MCF 10A (cell line): ENCODE measurements around the gene TBC1D14. TPM values are rescaled to one million over a fixed set of nuclear protein-coding genes. Genes with fewer than 3 reads are reported as not detected.

ENCODE experiments used
- BruUV-seq: library from RNA; stranded (reverse); fragments of 400-500 nt; replicated peaks from 2 replicates; lab custom pipeline; 2021; lab: Mats Ljungman, UMichigan
- CTCF ChIA-PET: fragments of 300-600 bp; sonication (Branson Sonifier 250); formaldehyde crosslinking; extraction: SDS; loops from one replicate; lab custom pipeline; 2021; ENCODE audit warnings: antibody characterized with exemption, inconsistent platforms; lab: Yijun Ruan, JAX
- POLR2A ChIA-PET: fragments of 300-600, 350-650 bp; sonication (Branson Sonifier 250); formaldehyde crosslinking; extraction: SDS; loops from one replicate; lab custom pipeline; 2020; ENCODE audit warnings: antibody characterized with exemption, inconsistent platforms; lab: Yijun Ruan, JAX
- DNase-seq: peaks from one replicate; pipeline ENCODE4 v3.0.0-alpha.2; 2018; ENCODE audit not compliant: unreplicated experiment
- H3K27ac Mint-ChIP-seq: one replicate; pipeline ENCODE4 v1.8.0; 2022; ENCODE audit warnings: mild to moderate bottlenecking, low read depth, mixed read lengths; ENCODE audit not compliant: unreplicated experiment
- H3K27me3 Mint-ChIP-seq: one replicate; pipeline ENCODE4 v1.8.0; 2022; ENCODE audit warnings: mixed read lengths; ENCODE audit not compliant: insufficient read depth, unreplicated experiment
- H3K36me3 Mint-ChIP-seq: one replicate; pipeline ENCODE4 v1.8.0; 2022; ENCODE audit warnings: mild to moderate bottlenecking, moderate library complexity, mixed read lengths; ENCODE audit not compliant: insufficient read depth, unreplicated experiment
- H3K4me1 Mint-ChIP-seq: one replicate; pipeline ENCODE4 v1.8.0; 2022; ENCODE audit warnings: mixed read lengths; ENCODE audit not compliant: insufficient read depth, unreplicated experiment
- H3K4me3 Mint-ChIP-seq: one replicate; pipeline ENCODE4 v1.8.0; 2022; ENCODE audit warnings: mild to moderate bottlenecking, moderate library complexity, mixed read lengths; ENCODE audit not compliant: unreplicated experiment
- H3K9me3 Mint-ChIP-seq: one replicate; pipeline ENCODE4 v1.8.0; 2022; ENCODE audit warnings: mixed read lengths; ENCODE audit not compliant: unreplicated experiment
- intact Hi-C: fragments of 100-400 bp; cut with micrococcal nuclease; formaldehyde crosslinking; loops from 2 replicates; pipeline ENCODE4 v1.14.1; 2022
- total RNA-seq: library from RNA; stranded (reverse); gene quantifications from 2 replicates; pipeline ENCODE4 v1.2.3, GENCODE V29; 2022
- TF ChIP-seq, protein P1 (sequence below): fragments of 200-600 bp; IDR thresholded peaks from one replicate; pipeline ENCODE4 v1.8.0; 2022; ENCODE audit warnings: antibody characterized with exemption, mild to moderate bottlenecking; ENCODE audit not compliant: unreplicated experiment

TBC1D14 gene
- total RNA-seq, 1 experiment from 2014 or later = 55.1 TPM

DNA sequence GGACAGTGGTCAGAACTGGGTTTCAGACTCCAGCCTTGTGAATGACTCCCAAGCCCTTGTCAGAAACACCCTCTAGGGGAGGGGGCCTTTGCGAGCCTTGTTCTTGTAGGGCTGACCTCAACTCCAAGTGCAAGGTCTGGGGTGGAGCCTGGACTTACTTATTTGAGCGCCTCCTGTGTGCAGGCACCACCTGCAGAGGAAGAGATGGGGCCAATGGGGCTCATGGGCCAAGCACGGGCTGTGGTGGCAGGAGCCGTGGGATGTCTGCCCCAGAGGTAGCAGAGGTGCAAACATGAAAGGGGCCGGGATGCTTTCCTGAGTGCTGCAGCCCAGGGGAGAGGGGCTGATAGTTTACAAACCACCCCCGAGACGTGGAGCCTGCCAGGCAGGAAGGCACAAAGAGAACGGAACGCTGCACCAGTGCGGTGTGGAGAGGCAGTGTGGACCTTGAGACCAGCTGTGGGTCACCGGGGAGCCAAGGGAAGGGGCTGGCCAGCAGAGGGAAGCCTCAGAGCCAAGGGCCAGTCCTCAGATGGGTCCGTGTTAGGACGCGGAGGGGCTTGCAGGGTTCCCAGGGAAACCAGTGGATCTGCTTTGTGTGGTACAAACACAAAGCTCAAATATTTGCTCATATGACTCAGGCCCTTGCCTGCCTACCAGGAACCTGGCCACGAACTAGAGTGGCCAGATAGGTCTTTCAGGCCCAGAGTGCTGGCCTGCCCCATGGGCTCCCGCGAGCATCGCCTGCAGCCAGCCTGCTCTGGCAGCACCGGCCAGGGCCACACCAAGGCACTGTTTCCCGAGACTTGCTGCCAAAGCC lies 124.8 kb downstream of the TBC1D14 start:
- TF ChIP-seq, protein P1, sequence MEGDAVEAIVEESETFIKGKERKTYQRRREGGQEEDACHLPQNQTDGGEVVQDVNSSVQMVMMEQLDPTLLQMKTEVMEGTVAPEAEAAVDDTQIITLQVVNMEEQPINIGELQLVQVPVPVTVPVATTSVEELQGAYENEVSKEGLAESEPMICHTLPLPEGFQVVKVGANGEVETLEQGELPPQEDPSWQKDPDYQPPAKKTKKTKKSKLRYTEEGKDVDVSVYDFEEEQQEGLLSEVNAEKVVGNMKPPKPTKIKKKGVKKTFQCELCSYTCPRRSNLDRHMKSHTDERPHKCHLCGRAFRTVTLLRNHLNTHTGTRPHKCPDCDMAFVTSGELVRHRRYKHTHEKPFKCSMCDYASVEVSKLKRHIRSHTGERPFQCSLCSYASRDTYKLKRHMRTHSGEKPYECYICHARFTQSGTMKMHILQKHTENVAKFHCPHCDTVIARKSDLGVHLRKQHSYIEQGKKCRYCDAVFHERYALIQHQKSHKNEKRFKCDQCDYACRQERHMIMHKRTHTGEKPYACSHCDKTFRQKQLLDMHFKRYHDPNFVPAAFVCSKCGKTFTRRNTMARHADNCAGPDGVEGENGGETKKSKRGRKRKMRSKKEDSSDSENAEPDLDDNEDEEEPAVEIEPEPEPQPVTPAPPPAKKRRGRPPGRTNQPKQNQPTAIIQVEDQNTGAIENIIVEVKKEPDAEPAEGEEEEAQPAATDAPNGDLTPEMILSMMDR = no peak
- Mint-ChIP-seq H3K27me3 (no peaks in the 10 kb centered on the region), H3K36me3 (peaks cover 34% of the 10 kb centered on the region), H3K4me1 (no peaks in the 10 kb centered on the region), H3K9me3 (no peaks in the 10 kb centered on the region), H3K27ac (no peak overlapping the region), H3K4me3 (no peak overlapping the region)
- intact Hi-C loops = no loop called here
- no TSS peak for BruUV-seq
- no peak for DNase-seq
- ChIA-PET POLR2A (interaction anchor here (0.6 to 1.2 kb wide), 4 partner anchors 7 to 69 kb away, joined by 3 to 5 read pairs (median 4); no protein-coding TSS in a partner anchor), CTCF (no interaction called here)

DNA sequence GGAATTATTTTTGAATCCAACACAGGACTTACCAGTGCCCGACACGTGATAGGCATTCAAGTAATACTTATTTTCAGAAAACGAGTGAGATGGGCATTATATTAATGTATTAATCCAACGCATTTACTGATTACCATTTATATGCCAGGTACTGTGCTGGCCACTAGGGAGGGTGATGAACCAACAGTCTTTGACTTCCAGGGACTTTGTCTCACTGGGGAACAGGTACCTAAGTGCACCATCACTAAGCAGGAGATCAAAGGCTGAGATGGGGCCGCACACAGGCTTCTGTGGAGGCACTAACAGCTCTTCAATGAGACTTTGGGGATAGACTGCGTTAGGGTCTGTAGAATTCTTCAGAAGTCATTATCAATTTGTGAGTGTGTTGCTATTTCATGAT lies 127.8 kb downstream of the TBC1D14 start:
- Mint-ChIP-seq H3K4me3 (no peak overlapping the region), H3K27me3 (no peaks in the 10 kb centered on the region), H3K9me3 (no peaks in the 10 kb centered on the region), H3K4me1 (peaks cover 10% of the 10 kb centered on the region), H3K27ac (no peak overlapping the region), H3K36me3 (peaks cover 11% of the 10 kb centered on the region)
- intact Hi-C loops = no loop called here
- TF ChIP-seq, protein P1 = no peak
- CTCF ChIA-PET = no interaction called here
- no peak for DNase-seq
- POLR2A ChIA-PET = interaction anchor here (1.2 kb wide), 1 partner anchor 51 kb away, joined by 3 read pairs; no protein-coding TSS in a partner anchor
- no TSS peak for BruUV-seq

DNA sequence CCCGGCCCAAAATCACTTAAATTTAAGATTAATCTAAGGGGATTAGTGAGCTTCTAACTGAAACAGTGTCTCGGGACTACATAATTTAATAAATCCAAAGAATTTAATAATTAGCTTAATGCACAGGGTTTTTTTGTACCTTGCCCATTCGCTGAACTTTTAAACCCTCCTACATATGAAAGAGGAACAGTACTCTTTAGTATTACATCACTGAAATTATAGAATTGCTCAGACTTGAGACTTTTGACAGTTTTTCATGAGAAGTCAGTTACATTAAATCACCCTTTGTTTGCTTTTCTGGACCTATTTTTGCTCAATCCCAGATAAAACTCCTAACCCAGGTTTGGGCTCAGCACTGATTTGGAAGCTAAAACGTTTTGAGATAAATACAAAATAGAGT lies 131.1 kb downstream of the TBC1D14 start:
- H3K4me1 Mint-ChIP-seq = peaks cover 24% of the 10 kb centered on the region
- no peaks in the 10 kb centered on the region for H3K27me3 Mint-ChIP-seq
- intact Hi-C loops = loop anchor here (5.0 kb wide), 1 partner anchor 68 kb away; no protein-coding TSS in a partner anchor
- CTCF ChIA-PET = interaction anchor here (0.6 to 8.7 kb wide), 5 partner anchors 17 to 1265 kb away, joined by 3 to 98 read pairs (median 3); partner anchors contain the start of gene GRPEL1
- BruUV-seq = no TSS peak
- no peak for DNase-seq
- TF ChIP-seq, protein P1 = no peak
- POLR2A ChIA-PET = interaction anchor here (1.0 to 8.3 kb wide), 3 partner anchors 27 to 53 kb away, joined by 4 to 165 read pairs (median 75); partner anchors contain the start of gene GRPEL1
- no peaks in the 10 kb centered on the region for H3K9me3 Mint-ChIP-seq
- no peak overlapping the region for H3K4me3 Mint-ChIP-seq
- H3K36me3 Mint-ChIP-seq = no peaks in the 10 kb centered on the region
- no peak overlapping the region for H3K27ac Mint-ChIP-seq

DNA sequence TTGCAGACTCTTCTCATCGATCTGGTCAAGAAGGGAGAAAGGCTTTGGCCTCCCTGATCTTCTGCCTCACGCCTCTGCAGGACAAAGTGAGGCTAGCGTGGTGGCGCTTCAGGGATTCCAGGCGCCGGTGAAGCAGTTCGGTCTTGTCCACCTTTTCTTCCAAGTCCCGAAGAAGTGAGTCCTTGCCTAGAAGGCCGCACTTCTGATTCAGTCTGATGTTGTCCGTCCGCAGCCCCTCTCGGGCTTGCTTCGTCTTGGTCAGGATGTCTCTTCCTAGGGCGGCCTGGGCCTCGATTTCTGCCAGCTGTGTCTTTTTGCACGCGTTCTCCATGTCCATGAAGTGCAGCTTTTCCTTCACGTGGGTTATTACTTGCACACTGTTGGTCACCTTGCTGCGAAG lies 131.6 kb downstream of the TBC1D14 start:
- intact Hi-C loops = loop anchor here (5.0 kb wide), 1 partner anchor 69 kb away; no protein-coding TSS in a partner anchor
- H3K27me3 Mint-ChIP-seq = no peaks in the 10 kb centered on the region
- no peak for DNase-seq
- no peaks in the 10 kb centered on the region for H3K9me3 Mint-ChIP-seq
- H3K4me3 Mint-ChIP-seq = peak overlapping the region; percentile 88
- H3K36me3 Mint-ChIP-seq = peaks cover 4% of the 10 kb centered on the region
- BruUV-seq = TSS peak; percentile 73
- TF ChIP-seq, protein P1 = no peak
- ChIA-PET CTCF (interaction anchor here (0.6 to 8.7 kb wide), 5 partner anchors 18 to 1266 kb away, joined by 3 to 98 read pairs (median 5); partner anchors contain the start of gene GRPEL1), POLR2A (interaction anchor here (0.9 to 8.3 kb wide), 4 partner anchors 8 to 54 kb away, joined by 4 to 165 read pairs (median 40); partner anchors contain the start of gene GRPEL1)
- H3K27ac Mint-ChIP-seq = no peak overlapping the region
- H3K4me1 Mint-ChIP-seq = peaks cover 29% of the 10 kb centered on the region
